ENCODE measurements around the gene SDK2.

Gene SDK2

DNA sequence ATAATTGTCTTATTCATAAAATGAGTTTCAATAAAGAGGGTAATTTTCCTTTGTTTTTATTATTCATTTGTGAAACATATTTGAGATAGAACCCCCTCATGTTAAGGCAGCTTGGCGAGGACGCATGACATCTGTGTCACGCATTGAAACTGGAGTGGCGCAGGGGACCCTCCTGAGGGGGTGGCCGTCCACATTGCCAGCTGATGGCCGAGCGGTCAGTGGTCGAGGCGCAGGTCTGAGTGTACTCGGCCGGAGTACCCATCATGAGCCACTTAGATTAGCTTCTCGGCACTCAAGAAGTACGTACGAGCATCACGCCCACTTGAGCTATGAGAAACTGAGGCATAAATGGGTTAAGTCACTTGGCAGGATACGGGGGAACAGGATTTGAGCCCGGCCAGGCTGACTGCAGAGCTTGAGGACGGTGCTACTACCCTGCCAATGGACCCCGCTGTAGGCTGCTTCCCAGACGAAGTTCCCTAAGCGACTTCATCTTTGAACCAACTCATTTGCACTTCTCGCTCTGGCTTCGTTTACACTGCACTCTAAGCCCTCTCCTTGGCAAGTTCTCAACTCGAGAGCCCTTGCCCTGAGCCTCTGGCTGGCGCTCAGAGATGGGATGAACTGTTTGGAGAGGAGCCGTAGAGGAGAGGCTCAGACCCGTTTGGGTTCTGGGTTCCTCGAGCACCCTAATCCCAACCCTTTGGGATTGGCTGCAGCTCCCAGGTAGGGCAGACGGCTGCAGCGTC, 91.8 kb downstream of the SDK2 start:
- no peak for DNase-seq (ENCODE audit: low read depth)

DNA sequence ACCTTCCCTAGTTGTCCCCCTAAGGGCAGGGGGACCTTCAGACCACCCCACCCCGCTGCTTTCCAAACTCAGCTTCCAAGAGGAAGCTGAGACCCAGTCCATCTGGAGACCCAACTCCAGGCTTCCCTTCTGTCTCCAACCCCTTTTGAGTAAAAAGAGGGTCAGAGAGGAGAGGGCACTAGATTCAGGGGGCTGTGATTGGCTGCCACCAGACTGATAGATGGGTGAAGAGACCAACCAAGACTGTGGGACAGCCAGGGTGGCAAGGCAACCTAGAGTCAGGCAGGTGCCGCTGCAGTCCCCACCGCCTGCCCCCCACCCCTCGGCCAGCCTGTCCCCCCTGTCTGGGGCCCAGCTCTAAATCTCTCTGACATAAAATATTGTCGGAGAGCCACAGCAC, 92.5 kb downstream of the SDK2 start:
- DNase-seq (ENCODE audit: low read depth): no peak

GRCh38 chr17:73551144-73551543, 93.1 kb downstream of the SDK2 start:
- no peak for DNase-seq (ENCODE audit: low read depth)

DNA sequence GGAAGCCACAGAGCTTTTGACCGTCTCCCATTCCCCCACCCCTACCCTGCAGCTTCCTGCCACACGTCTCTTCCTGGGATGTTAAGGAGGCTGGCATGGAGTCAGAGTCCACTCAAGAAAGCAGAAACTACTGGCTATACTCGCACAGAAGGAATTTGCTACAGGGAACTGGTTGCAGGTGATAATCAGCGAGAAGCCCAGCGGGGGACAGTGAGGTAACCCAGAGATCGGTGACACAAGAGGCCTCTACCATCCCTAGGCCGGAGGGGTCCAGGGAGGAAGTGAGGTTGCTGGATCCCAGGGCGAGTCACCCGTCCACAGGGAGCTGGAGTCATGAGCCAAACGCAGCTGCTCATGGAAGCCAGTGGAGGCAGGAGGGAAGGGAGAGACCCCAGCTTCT, 93.7 kb downstream of the SDK2 start:
- DNase-seq (ENCODE audit: low read depth): no peak

DNA sequence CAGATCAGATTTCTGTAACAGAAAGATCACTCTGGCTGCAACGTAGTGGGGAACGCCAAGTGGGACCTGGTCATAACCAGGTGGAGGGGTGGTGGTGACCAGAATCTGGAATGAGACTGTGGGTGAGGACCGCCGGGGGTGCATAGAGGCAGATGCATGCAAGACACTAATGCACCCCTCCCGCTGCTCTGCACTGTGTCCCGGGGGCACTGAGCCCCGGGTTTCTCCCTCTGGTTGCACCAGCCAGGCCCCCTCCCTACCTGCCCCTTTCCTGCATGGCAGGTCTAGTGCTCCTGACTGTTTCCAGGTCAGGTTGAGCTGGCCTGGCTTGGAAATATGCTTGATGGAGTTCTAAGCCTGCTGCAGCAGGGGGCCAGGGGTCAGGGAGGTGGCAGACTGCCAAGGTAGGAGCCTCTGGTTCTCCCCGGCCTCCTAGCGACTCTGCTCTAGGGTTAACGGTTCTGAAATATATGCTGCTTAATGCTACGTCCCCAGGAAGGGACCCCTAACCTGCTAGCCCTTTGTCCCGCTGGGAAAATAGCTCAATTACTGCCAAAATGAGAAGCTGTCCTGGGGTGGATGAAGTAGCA, 94.3 kb downstream of the SDK2 start:
- DNase-seq (ENCODE audit: low read depth): no peak

GRCh38 chr17:73548620-73549311, 95.5 kb downstream of the SDK2 start:
- no peak for DNase-seq (ENCODE audit: low read depth)

- DNase-seq (ENCODE audit: low read depth): no peak
These were observed 96.5 kb downstream of the SDK2 start for GRCh38 chr17:73547790-73548189.

DNA sequence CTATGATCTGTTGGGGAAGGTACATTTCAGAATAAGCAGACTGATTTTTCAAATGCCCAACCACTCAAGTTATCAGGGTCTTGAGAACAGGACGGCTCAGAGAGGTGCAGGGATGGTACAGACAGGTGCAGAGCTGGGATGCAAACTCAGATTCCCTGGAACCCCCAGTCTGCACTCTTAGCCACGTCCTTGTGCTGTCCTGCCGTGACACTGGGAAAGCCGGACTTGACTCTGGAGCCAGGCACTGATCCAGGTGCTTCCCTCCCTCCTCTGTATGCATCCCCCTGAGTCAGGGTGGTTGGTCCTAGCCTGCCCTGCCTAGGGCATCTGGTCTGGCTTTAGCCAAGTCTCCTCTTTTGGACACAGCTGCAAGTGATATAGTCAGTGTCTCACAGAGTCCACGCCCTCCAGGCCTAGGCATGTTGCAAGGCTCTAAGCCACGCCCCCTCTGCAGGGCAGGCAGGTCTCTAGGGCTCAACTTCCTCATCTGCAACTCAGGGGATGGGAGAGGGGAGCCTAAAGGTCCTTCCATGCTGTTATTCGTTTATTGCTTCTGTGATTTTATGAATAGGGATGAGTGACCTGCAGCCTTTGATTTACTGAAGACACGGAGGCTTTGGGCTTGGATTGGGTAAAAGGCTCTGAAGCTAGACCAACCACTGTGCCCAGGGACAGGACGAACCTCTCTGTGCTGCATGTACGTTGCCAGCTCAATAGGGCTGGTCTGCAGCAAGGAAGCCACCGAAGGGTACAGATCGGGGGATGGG, 97.3 kb downstream of the SDK2 start:
- DNase-seq (ENCODE audit: low read depth): no peak

DNA sequence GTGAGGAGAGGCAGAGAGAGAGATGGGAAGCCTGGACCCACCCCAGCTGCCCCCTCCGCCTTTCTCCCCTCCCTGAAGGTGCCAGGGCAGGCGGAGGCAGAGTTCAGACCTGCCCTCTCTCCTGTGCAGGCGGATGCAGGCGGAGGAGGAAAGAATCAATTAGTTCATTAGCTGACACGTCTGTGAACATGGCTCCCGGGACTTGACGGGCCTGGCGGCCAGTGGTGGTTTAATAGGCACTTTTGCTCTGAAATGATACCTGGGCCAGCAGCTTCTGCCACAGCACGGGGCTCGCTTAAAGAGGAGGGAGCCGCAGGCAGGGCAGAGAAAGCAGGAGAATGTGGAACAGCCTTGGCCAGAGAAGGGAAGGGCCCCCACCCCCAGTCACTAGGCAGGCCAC, 98.1 kb downstream of the SDK2 start:
- DNase-seq (ENCODE audit: low read depth): no peak

DNA sequence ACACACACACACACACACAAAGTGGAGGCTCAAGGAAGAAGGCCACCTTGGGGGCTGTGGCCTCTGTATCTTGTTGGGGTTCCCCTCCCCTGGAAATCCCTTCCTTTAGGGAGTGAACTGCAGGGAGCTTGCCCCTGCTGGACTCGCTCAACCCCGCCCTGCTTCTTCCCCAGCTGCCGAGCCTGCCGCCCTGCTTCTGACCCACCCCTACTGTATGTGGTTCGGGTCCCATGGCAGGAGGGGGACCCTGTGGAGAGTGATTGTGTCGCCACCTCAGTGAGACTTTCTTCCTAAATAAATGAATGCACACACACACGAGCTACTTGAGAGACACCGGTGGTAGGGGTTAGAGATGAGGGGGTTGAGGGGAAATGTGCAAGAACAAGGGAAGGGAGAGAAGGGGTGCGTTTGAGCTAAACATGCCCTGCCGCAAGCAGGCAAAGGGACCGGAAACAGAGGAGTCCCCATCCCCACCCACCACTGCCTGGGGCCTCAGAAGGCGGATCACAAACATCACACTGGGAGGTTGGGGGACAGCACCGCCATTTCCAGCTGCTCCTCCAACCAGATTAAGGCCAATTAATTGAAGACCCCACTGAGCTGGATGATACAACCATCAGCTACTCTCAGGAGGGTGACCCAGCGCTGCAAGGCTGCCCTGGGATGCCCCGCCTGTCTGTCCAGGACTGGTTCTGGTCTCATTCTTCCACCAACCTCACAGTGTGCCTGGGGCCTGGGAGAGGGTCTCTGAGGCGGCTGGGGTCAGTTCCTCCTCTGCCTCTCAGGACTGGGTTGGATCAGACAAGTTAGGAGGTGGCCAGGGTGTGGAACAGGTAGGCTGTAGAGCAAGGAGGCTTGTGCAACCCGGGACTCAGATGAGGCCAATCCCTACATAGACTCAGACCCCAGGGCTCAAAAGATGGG, 98.9 kb downstream of the SDK2 start:
- no peak for DNase-seq (ENCODE audit: low read depth)

- no peak for DNase-seq (ENCODE audit: low read depth)
These were observed 99.9 kb downstream of the SDK2 start for GRCh38 chr17:73544333-73544732.

GRCh38 chr17:73542323-73542722, 101.9 kb downstream of the SDK2 start:
- no peak for DNase-seq (ENCODE audit: low read depth)

DNA sequence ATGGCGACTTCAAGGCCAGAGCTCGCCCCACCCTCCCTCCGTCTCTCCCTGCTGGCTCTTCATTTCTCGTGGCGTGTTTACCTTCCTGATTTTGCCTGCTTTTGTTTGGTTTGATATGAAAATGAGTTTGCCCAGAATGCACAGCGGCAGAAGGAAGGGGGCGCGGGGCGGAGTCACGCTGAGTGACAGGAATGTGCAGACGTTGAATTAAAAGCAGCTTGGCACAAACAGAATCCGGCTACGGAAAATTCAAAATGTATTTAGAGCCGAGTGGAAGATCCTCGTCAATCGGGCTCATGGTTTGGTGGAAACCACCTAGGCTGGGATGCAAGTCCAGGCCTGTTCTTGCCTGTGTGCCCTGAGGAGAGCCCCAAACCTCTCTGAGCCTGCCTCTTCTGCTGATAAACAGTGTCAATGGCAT, 102.7 kb downstream of the SDK2 start:
- DNase-seq (ENCODE audit: low read depth): no peak

GRCh38 chr17:73541111-73541510, 103.1 kb downstream of the SDK2 start:
- no peak for DNase-seq (ENCODE audit: low read depth)

GRCh38 chr17:73539166-73539565, 105.1 kb downstream of the SDK2 start:
- DNase-seq (ENCODE audit: low read depth): no peak

GRCh38 chr17:73538445-73538844, 105.8 kb downstream of the SDK2 start:
- no peak for DNase-seq (ENCODE audit: low read depth)

DNA sequence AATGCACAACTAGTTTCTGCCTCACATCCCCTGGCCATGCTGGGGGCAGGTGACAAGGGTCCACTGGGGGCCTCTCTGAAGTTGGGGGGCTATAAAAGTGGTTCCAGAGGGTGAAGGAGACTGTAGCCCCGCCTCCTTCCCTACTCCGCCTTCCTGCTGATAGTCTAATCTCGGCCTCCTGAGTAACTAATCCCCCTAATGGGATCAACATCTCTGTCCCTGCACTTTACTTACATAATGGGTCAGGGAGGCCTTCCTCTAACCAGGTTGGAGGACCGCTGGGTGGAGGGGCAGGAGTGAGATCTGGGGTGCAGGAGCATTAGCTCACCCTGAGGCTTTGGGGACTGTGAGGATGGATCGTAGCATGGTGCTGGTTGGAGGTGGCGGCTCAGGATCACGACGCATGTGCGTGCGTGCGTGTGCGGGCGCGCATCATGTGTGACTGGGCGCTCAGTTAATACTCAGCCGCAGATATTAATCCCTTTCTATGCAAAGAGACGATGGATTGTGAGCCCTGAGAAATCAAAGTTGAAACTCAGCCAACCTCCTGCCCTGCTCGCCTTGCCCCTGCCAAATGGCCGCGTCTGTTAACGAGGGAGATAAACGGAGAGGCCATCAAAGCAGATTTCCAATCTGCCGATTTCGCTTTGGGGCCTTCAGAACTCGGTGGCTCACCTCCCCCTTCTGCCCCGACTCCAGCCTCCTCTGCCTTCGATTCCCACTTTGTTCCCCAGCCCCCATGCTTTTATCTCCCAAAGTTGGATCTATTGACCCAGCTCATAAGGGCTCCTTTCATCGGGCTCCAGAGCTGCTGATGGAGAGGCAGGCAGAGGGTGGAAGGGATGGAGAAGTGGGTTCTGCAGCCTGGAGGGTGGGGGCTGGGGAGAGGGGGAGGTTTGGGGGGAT, 107.3 kb downstream of the SDK2 start:
- no peak for DNase-seq (ENCODE audit: low read depth)

- no peak for DNase-seq (ENCODE audit: low read depth)
These were observed 108.5 kb downstream of the SDK2 start for GRCh38 chr17:73535746-73536145.

- DNase-seq (ENCODE audit: low read depth): no peak
These were observed 109.9 kb downstream of the SDK2 start for GRCh38 chr17:73534209-73534909.

GRCh38 chr17:73533781-73534180, 110.5 kb downstream of the SDK2 start:
- no peak for DNase-seq (ENCODE audit: low read depth)

All from T-helper 22 cell (primary cell).